Measurements from ENCODE around the gene ICOS.
"Not testable (repeated sequence)": the region's sequence is repeated elsewhere in the genome, so short reads cannot be mapped to it uniquely, and the experiment has no call there.

The ICOS gene

GRCh38 chr2:203918264-203918663 is 18.3 kb upstream of the ICOS start:
- DNase-seq (ENCODE audit: low read depth, low spot score) = no peak

DNA sequence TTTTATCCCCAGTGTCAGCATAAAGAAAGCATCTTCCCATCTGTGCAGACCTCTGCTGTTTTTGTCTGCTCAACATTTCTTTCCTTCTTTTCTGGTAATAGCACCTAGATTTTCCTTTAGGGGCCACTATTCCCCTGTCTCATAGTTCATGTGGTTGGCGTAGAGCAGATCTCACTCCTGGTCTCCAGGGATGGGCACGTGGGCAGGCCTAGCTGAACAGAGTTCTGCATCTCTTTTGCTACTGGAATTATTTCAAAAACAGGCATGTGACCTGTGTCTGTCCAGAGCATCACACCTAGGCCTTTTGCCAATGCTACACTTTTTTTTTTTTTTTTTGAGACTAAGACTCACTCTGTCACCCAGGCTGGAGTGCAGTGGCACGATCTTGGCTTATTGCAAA is 17.7 kb upstream of the ICOS start:
- DNase-seq (ENCODE audit: low read depth, low spot score) = no peak

- no peak for DNase-seq (ENCODE audit: low read depth, low spot score)
Observed at GRCh38 chr2:203925512-203926158, 10.9 kb upstream of the ICOS start.

GRCh38 chr2:203928849-203929248 is 7.7 kb upstream of the ICOS start:
- no peak for DNase-seq (ENCODE audit: low read depth, low spot score)

DNA sequence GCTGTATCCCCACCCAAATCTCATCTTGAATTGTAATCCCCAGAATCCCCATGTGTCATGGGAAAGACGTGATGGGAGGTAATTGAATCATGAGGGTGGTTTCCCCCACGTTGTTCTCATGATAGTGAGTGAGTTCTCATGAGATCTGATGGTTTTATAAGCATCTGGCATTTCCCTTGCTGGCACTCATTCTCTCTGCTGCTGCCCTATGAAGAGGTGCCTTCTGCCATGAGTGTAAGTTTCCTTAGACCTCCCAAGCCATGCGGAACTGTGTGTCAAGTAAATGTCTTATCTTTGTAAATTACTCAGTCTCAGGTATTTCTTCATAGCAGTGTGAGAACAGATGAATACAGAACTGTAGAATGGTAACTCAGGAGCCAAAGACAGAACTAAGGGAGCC is 5.3 kb upstream of the ICOS start:
- not testable (repeated sequence) for DNase-seq (ENCODE audit: low read depth, low spot score)

DNA sequence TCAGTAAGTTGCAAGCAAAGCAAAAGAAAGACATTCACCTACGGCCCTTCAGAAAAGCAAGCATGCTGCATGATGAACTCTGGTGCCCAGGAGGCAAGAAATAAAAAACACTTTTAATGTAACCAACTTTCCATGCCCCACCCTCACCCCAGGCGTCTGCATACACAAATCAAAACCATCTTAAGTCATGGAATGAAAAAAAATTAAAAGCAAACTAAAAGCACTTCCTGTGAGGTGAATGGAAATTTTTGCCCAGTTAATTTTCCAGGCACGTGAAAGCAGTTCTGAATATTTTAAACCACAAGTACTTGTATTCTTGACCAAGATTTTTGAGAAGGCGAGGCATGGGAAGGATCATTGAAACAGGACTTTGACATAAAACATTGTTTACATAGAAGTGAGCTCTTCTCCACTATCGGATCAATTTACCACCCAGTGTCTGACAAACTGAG is 2.5 kb upstream of the ICOS start:
- no peak for DNase-seq (ENCODE audit: low read depth, low spot score)

- no peak for DNase-seq (ENCODE audit: low read depth, low spot score)
Observed at GRCh38 chr2:203934711-203935438, 1.7 kb upstream of the ICOS start.

- DNase-seq (ENCODE audit: low read depth, low spot score) = no peak
Observed at GRCh38 chr2:203935568-203935967, 995 bp upstream of the ICOS start.

- DNase-seq (ENCODE audit: low read depth, low spot score) = no peak
Observed at GRCh38 chr2:203936949-203937348, 386 bp downstream of the ICOS start.

- DNase-seq (ENCODE audit: low read depth, low spot score) = no peak
Observed at GRCh38 chr2:203937788-203938187, 1.2 kb downstream of the ICOS start.

- no peak for DNase-seq (ENCODE audit: low read depth, low spot score)
Observed at GRCh38 chr2:203940039-203940438, 3.5 kb downstream of the ICOS start.

- not testable (repeated sequence) for DNase-seq (ENCODE audit: low read depth, low spot score)
Observed at GRCh38 chr2:203943493-203944382, 7.2 kb downstream of the ICOS start.

DNA sequence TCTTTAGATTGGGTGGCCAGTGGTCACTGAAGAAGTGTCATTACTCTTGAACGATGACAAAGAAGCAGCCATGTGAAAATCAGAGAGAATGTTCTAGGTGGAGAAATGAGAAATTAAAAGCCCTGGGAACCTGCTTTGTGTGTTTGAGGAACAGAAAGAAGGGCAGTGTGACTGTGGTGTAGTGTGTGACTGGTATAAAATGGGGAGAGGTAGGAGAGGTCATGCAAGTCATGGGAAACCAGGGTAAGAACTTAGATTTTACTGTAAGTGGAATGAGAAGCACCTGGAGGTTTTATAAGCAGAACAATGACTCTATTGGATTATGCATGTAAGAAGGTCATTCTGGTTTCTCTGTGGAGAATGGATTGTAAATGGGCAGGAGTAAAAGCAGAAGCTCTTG is 12.2 kb downstream of the ICOS start:
- DNase-seq (ENCODE audit: low read depth, low spot score) = no peak

DNA sequence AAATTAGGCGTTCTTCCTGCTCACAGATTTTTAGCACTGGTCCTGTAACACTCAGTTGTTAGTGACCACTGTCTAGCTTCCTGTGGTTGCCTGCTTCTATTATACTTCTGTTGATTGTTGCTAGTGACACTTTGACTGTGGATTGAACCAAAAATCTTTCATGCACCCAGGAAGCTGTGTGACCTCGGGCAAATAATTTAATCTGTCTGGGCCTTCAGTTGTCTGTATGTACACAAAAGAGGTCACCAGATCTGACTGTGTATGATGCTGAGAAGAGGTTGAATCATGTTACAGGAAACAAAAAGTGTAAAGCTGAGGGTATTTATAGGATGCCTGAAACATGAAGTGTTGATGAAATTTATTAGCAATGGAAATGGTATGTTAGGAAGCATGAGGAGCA is 12.7 kb downstream of the ICOS start:
- no peak for DNase-seq (ENCODE audit: low read depth, low spot score)

DNA sequence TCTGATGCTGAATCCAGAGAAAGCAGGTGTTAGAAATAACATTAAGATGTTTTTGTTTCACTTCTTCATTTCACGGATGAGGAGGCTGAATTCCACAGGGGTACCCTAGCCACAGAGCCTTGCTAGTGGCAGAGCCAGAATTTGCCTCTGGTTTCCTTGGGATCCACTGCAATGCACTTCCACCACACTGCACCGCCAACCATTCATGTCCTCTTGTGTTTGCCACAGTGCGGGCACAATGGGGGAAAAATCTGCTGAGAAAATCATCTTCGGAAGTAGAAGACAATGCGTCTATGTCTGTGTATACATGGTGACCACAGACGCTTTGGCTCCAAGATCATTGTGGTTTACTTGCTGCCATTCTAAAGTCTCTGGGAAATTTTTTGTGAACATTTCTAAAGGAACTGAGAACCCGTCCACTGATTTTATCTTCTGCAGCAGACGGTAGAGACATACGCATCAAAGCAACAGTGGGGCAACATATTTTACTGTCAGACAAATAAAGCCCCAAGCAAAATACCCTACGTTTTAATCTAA is 14.9 kb downstream of the ICOS start:
- no peak for DNase-seq (ENCODE audit: low read depth, low spot score)

DNA sequence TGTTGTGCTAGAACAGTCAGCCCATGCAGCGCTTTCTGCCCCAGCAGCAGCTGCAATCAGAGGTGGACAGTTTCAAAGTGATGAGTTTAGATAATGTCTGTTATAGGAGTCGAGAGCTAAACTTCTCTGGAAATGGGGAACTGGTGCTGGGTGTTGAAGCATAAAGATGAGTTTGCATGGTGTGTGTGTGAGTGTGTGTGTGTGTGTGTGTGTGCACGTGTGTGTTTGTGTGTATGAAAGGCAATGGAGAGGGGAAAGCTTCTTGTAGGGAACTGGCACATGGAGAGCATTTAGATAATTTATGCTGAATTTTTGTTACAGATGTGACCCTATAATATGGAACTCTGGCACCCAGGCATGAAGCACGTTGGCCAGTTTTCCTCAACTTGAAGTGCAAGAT is 22.7 kb downstream of the ICOS start:
- DNase-seq (ENCODE audit: low read depth, low spot score) = no peak

- DNase-seq (ENCODE audit: low read depth, low spot score) = no peak
Observed at GRCh38 chr2:203959672-203960071, 23.1 kb downstream of the ICOS start.

DNA sequence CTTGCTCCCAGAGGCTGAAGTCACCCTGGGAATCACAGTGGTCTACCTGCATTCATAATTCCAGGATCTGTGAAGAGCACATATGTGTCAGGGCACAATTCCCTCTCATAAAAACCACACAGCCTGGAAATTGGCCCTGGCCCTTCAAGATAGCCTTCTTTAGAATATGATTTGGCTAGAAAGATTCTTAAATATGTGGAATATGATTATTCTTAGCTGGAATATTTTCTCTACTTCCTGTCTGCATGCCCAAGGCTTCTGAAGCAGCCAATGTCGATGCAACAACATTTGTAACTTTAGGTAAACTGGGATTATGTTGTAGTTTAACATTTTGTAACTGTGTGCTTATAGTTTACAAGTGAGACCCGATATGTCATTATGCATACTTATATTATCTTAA is 24.2 kb downstream of the ICOS start:
- no peak for DNase-seq (ENCODE audit: low read depth, low spot score)

GRCh38 chr2:203965190-203965589 is 28.6 kb downstream of the ICOS start:
- DNase-seq (ENCODE audit: low read depth, low spot score) = not testable (repeated sequence)

- no peak for DNase-seq (ENCODE audit: low read depth, low spot score)
Observed at GRCh38 chr2:203971251-203971650, 34.7 kb downstream of the ICOS start.

GRCh38 chr2:203972066-203972465 is 35.5 kb downstream of the ICOS start:
- DNase-seq (ENCODE audit: low read depth, low spot score) = no peak

DNA sequence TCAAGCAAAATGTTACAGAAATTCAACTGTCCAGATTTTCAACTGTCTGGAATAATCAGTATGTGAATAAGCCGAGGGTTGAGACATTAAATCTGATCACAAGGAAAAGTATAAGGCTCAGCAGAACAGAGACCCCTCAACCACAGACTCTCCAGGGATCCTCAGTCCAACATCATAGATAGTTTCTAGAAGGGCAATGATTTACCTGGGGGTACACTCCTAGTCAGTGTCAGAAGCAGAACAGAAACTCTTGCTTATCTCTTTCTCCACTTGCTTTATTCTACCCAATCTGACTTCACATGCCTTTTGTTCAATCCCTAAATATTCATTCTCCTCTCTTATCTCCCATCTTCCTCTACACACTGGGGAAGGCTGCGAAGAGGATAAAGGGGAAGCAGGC is 36.4 kb downstream of the ICOS start:
- no peak for DNase-seq (ENCODE audit: low read depth, low spot score)
